PC-3 (cell line): ENCODE results near the gene TMCO5A. TPM values are rescaled to one million over a fixed set of nuclear protein-coding genes. Genes with fewer than 3 reads are reported as not detected.
A peak's percentile ranks its signal among the peaks of the same experiment; 100 is the strongest.

Source experiments
- ATAC-seq: fragments of 200-7000 bp; cut with Tn5 transposase; 2 replicates; pipeline ENCODE4 v1.9.1; 2020; ENCODE audit warnings: mild to moderate bottlenecking, moderate library complexity
- BruUV-seq: library from RNA; stranded (reverse); fragments of 400-500 nt; replicated peaks from 2 replicates; lab custom pipeline; 2021; lab: Mats Ljungman, UMichigan
- CTCF ChIA-PET: fragments of 300-600 bp; sonication (Branson Sonifier 250); formaldehyde crosslinking; loops from one replicate; lab custom pipeline; 2022; ENCODE audit warnings: antibody characterized with exemption; lab: Charles Lee
- POLR2A ChIA-PET: fragments of 300-600 bp; sonication (Branson Sonifier 250); formaldehyde crosslinking; loops from one replicate; lab custom pipeline; 2022; ENCODE audit warnings: antibody characterized with exemption; ENCODE audit not compliant: unreplicated experiment; lab: Charles Lee
- DNase-seq: peaks from one replicate; pipeline ENCODE4 v3.0.0-alpha.2; 2015
- H2AFZ ChIP-seq: fragments of 300-600 bp; sonication (generic); 2 replicates; pipeline ENCODE4 v1.6.0; 2016; ENCODE audit warnings: antibody characterized with exemption, low read length
- H3F3A ChIP-seq: fragments of 300-600 bp; sonication (generic); one replicate; pipeline ENCODE4 v1.6.0; 2017; ENCODE audit warnings: antibody characterized with exemption, low read length, control low read depth, mild to moderate bottlenecking; ENCODE audit not compliant: unreplicated experiment
- H3K27ac ChIP-seq: fragments of 300-600 bp; sonication (generic); 2 replicates; pipeline ENCODE4 v1.5.1; 2016; ENCODE audit warnings: mild to moderate bottlenecking, low read length
- H3K27me3 ChIP-seq: fragments of 300-600 bp; sonication (generic); 2 replicates; pipeline ENCODE4 v1.6.1; 2016; ENCODE audit warnings: low read length, mixed read lengths
- H3K36me3 ChIP-seq: fragments of 300-600 bp; sonication (generic); 2 replicates; pipeline ENCODE4 v1.6.1; 2016; ENCODE audit warnings: low read depth, mixed run types, low read length, mixed read lengths
- H3K4me1 ChIP-seq: fragments of 300-600 bp; sonication (generic); 2 replicates; pipeline ENCODE4 v1.5.1; 2016; ENCODE audit warnings: low read length; ENCODE audit not compliant: insufficient read depth
- H3K4me2 ChIP-seq: fragments of 300-600 bp; sonication (generic); 2 replicates; pipeline ENCODE4 v1.6.0; 2016; ENCODE audit warnings: low read length
- H3K4me3 ChIP-seq: fragments of 300-600 bp; sonication (generic); 2 replicates; pipeline ENCODE4 v1.5.1; 2016; ENCODE audit warnings: mild to moderate bottlenecking, low read length, mixed read lengths
- H3K79me2 ChIP-seq: fragments of 300-600 bp; sonication (generic); 2 replicates; pipeline ENCODE4 v1.6.1; 2017; ENCODE audit warnings: low read length, mixed read lengths
- H3K9ac ChIP-seq: fragments of 300-600 bp; sonication (generic); 2 replicates; pipeline ENCODE4 v1.6.0; 2016; ENCODE audit warnings: mild to moderate bottlenecking, low read length
- H3K9me2 ChIP-seq: fragments of 300-600 bp; sonication (generic); replicated peaks from 2 replicates; pipeline ENCODE4 v1.6.1; 2016; ENCODE audit warnings: mixed run types, low read length, mixed read lengths
- H3K9me3 ChIP-seq: fragments of 300-600 bp; sonication (generic); 2 replicates; pipeline ENCODE4 v1.6.1; 2016; ENCODE audit warnings: low read length, mixed read lengths
- H4K20me1 ChIP-seq: fragments of 300-600 bp; sonication (generic); 2 replicates; pipeline ENCODE4 v1.6.1; 2016; ENCODE audit warnings: low read length, mixed read lengths
- CTCF ChIP-seq: fragments of 300-600 bp; sonication (generic); conservative IDR thresholded peaks from 2 replicates; pipeline ENCODE4 v1.5.1; 2017; ENCODE audit warnings: antibody characterized with exemption, low read depth, mild to moderate bottlenecking, low read length
- EZH2 ChIP-seq: fragments of 300-600 bp; sonication (generic); IDR thresholded peaks from one replicate; pipeline ENCODE4 v1.6.1; 2017; ENCODE audit warnings: antibody characterized with exemption, mild to moderate bottlenecking, low read length; ENCODE audit not compliant: unreplicated experiment
- EZH2phosphoT487 ChIP-seq: fragments of 300-600 bp; sonication (generic); IDR thresholded peaks from 2 replicates; pipeline ENCODE4 v1.6.1; 2018; ENCODE audit warnings: mild to moderate bottlenecking, antibody characterized with exemption, low read length, borderline replicate concordance
- intact Hi-C: fragments of 100-400 bp; cut with micrococcal nuclease; formaldehyde crosslinking; loops from 2 replicates; pipeline ENCODE4 v1.9.0; 2023
- total RNA-seq: library from RNA; depleted of rRNA; stranded (reverse); fragments of >200 nt; gene quantifications from 2 replicates; pipeline ENCODE4 v1.2.3, GENCODE V29; 2014

Gene TMCO5A
- total RNA-seq, 1 experiment from 2014 or later: not detected

- no peaks in the 10 kb centered on the region for H3K9me3 ChIP-seq
- no peak overlapping the region for H2AFZ ChIP-seq
- DNase-seq: no peak
- no peaks in the 10 kb centered on the region for H3K79me2 ChIP-seq
- no peaks in the 10 kb centered on the region for H3F3A ChIP-seq
- no peak overlapping the region for H3K27ac ChIP-seq
- TF ChIP-seq EZH2phosphoT487: no peak
- no peak for TF ChIP-seq EZH2
- no peak for TF ChIP-seq CTCF
- no peaks in the 10 kb centered on the region for H3K36me3 ChIP-seq
- BruUV-seq: no TSS peak
- H3K4me1 ChIP-seq: peaks cover 48% of the 10 kb centered on the region
- no peak overlapping the region for H3K4me2 ChIP-seq
- no peak overlapping the region for H3K4me3 ChIP-seq
- no peak for ATAC-seq
- H4K20me1 ChIP-seq: no peaks in the 10 kb centered on the region
- no peak overlapping the region for H3K9ac ChIP-seq
- intact Hi-C loops: no loop called here
- H3K27me3 ChIP-seq: no peaks in the 10 kb centered on the region
- POLR2A ChIA-PET: no interaction called here
- no peaks in the 10 kb centered on the region for H3K9me2 ChIP-seq
- CTCF ChIA-PET: no interaction called here
Measured at GRCh38 chr15:37903919-37904625, 30.4 kb upstream of the TMCO5A start.

DNA sequence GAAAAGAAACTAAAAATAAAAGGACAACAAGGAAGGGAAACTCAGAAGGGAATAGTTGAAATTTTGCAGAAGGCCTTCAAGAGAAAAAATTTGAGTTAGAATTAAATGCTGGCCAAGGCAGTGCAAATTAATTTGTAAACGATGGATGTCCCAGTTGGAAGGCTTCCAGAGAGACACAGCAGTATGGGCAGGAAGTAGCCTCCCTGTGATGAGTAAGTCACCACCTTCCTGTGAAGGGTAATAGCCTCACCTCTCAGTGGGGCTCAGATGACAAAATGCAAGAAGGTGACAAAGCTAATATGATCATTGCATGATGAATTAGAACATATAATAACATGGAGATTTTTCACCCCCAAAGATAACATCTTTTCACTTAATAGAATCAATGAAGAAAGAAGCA, 27.3 kb upstream of the TMCO5A start:
- POLR2A ChIA-PET: no interaction called here
- Histone ChIP-seq H3K4me2 (peak overlapping the region; percentile 16; the same call in 1 of the 2 replicates), H3F3A (no peaks in the 10 kb centered on the region), H3K9ac (no peak overlapping the region), H3K9me2 (no peaks in the 10 kb centered on the region), H3K4me1 (peaks cover 19% of the 10 kb centered on the region), H2AFZ (no peak overlapping the region), H4K20me1 (no peaks in the 10 kb centered on the region), H3K36me3 (no peaks in the 10 kb centered on the region), H3K79me2 (no peaks in the 10 kb centered on the region), H3K27me3 (no peaks in the 10 kb centered on the region), H3K27ac (no peak overlapping the region), H3K9me3 (no peaks in the 10 kb centered on the region), H3K4me3 (no peak overlapping the region)
- ATAC-seq: peak; percentile 87
- no peak for TF ChIP-seq EZH2
- no peak for TF ChIP-seq CTCF
- TF ChIP-seq EZH2phosphoT487: no peak
- no TSS peak for BruUV-seq
- CTCF ChIA-PET: interaction anchor here (1.5 kb wide), 1 partner anchor 16 kb away, joined by 3 read pairs; no protein-coding TSS in a partner anchor
- intact Hi-C loops: no loop called here
- peak; percentile 71 for DNase-seq
